ENCODE data around the gene ZPR1. TPM values are rescaled to one million over a fixed set of nuclear protein-coding genes. Genes with fewer than 3 reads are reported as not detected.

The ZPR1 gene
- total and polyA plus RNA-seq, 2 of the 4 experiments (the other 2 are of a cell fraction), result 40.8 to 52.0 TPM

DNA sequence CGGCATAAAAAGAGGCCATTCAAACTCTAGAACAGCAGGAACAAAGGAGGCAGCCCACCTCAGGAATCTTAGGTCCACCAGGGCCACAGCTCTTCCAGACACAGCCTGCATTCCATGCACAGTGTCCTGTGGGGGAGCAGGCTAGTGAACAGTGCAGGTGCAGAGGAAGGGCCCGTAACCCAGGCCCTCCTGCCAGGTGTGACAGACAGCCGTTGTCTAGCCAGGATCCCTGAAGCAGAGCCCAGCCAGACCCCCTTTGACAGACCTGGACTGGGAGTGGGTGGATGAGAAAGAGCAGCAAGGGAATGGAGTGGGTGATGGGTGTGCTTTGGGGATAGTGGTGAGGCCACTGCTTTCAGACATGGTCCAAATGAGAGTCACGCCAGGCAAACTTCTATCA, 1.2 kb upstream of the ZPR1 start (continued):
- TF ChIP-seq, protein P1, sequence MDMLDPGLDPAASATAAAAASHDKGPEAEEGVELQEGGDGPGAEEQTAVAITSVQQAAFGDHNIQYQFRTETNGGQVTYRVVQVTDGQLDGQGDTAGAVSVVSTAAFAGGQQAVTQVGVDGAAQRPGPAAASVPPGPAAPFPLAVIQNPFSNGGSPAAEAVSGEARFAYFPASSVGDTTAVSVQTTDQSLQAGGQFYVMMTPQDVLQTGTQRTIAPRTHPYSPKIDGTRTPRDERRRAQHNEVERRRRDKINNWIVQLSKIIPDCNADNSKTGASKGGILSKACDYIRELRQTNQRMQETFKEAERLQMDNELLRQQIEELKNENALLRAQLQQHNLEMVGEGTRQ (IDR thresholded peaks at IDR 0.05; ENCODE audit: low read depth, low read length), result no peak
- TF ChIP-seq MXI1 (IDR thresholded peaks at IDR 0.05; ENCODE audit: borderline replicate concordance, low read depth, low read length), result no peak
- no peak for TF ChIP-seq SMC3 (IDR thresholded peaks at IDR 0.05; ENCODE audit: low read depth, low read length)
- no peak for TF ChIP-seq CEBPB (IDR thresholded peaks at IDR 0.05; ENCODE audit: low read depth, low read length)
- no peak for TF ChIP-seq NFE2L2 (IDR thresholded peaks at IDR 0.05; ENCODE audit: low read depth, low read length)
- TF ChIP-seq POLR2A (IDR thresholded peaks at IDR 0.05; ENCODE audit: low read depth, low read length), result no peak
